Measurements from ENCODE around the gene PBX1. TPM values are rescaled to one million over a fixed set of nuclear protein-coding genes. Genes with fewer than 3 reads are reported as not detected.

PBX1 gene
- total and polyA plus RNA-seq, 2 donors (not counting 3 experiments of a cell fraction or from before 2014, with no cell fraction given): 10.7 to 24.1 TPM

DNA sequence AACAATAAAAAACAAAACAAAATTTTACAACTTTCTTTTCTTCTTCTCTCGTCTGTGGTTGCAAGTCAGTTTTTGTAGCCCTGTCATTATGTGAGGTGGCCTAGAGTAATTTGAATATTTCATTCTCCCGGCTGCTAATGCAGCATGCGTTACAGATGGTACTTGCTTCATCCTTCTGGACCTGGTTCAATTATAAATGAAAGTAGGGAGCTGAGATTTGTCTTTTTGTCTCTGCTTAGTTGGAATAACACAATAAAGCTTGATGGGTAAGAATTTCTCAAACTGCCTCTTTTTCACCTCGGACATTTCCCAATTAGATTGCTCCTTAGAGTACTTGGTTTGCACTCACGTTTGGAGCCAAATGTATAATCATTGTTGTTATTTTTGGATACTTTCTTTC, 201.6 kb downstream of the PBX1 start:
- ChIA-PET CTCF (no interaction called here), POLR2A (no interaction called here)
- intact Hi-C loops (cut with micrococcal nuclease) (no loop called here), dilution Hi-C loops (cut with MboI; ENCODE audit: extremely low pct_ligation_motif_present, low sequenced_read_pairs) (no loop called here)
- Histone ChIP-seq H2AFZ (ENCODE audit: low read depth, low read length) (no peak overlapping the region), H3K36me3 (ENCODE audit: control insufficient read depth in 2 of 2, extremely low read depth in 1 of 2, insufficient read depth in 2 of 2, low read length in 2 of 2) (no peaks in the 10 kb centered on the region), H3K4me1 (ENCODE audit: control insufficient read depth, extremely low read depth, insufficient read depth, low read length) (no peaks in the 10 kb centered on the region), H3K4me2 (ENCODE audit: insufficient read depth, low read length) (no peak overlapping the region), H3K27ac (ENCODE audit: insufficient read depth, low read depth, low read length) (no peak overlapping the region), H3K9ac (replicated peaks; ENCODE audit: extremely low read depth, insufficient read depth, low read length) (no peak overlapping the region), H3K4me3 (replicated peaks in 1 of 3; ENCODE audit: insufficient read depth in 1 of 3, low read depth in 1 of 3, low read length in 3 of 3) (no peak overlapping the region), H3K9me3 (replicated peaks; ENCODE audit: control insufficient read depth, insufficient read depth, low read length) (no peaks in the 10 kb centered on the region), H3K27me3 (ENCODE audit: control insufficient read depth in 2 of 2, insufficient read depth in 2 of 2, low read length in 2 of 2) (no peaks in the 10 kb centered on the region), H3K9me1 (replicated peaks; ENCODE audit: control insufficient read depth, extremely low read depth, insufficient read depth, low read length) (no peaks in the 10 kb centered on the region), H4K20me1 (replicated peaks; ENCODE audit: control insufficient read depth, extremely low read depth, insufficient read depth, low read length) (no peaks in the 10 kb centered on the region), H3K79me2 (ENCODE audit: control insufficient read depth, insufficient read depth, low read length) (no peaks in the 10 kb centered on the region)
- DNase-seq (ENCODE audit: low read depth, low spot score): no peak
- BruUV-seq (replicated peaks): no TSS peak
- TF ChIP-seq, protein P1, sequence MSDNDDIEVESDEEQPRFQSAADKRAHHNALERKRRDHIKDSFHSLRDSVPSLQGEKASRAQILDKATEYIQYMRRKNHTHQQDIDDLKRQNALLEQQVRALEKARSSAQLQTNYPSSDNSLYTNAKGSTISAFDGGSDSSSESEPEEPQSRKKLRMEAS (IDR thresholded peaks at IDR 0.05; ENCODE audit: insufficient read depth, insufficient read length): no peak
- TF ChIP-seq POLR2A (IDR thresholded peaks at IDR 0.05; ENCODE audit: low read depth, low read length) (no peak), POLR2AphosphoS5 (IDR thresholded peaks at IDR 0.05; ENCODE audit: insufficient read depth, low read depth, low read length) (no peak)
- TF ChIP-seq, protein P2, sequence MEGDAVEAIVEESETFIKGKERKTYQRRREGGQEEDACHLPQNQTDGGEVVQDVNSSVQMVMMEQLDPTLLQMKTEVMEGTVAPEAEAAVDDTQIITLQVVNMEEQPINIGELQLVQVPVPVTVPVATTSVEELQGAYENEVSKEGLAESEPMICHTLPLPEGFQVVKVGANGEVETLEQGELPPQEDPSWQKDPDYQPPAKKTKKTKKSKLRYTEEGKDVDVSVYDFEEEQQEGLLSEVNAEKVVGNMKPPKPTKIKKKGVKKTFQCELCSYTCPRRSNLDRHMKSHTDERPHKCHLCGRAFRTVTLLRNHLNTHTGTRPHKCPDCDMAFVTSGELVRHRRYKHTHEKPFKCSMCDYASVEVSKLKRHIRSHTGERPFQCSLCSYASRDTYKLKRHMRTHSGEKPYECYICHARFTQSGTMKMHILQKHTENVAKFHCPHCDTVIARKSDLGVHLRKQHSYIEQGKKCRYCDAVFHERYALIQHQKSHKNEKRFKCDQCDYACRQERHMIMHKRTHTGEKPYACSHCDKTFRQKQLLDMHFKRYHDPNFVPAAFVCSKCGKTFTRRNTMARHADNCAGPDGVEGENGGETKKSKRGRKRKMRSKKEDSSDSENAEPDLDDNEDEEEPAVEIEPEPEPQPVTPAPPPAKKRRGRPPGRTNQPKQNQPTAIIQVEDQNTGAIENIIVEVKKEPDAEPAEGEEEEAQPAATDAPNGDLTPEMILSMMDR (IDR thresholded peaks at IDR 0.05; ENCODE audit: extremely low read depth in 1 of 2, insufficient read depth in 1 of 2, low read depth in 1 of 2, low read length in 2 of 2): no peak
- FAIRE-seq: no peak

DNA sequence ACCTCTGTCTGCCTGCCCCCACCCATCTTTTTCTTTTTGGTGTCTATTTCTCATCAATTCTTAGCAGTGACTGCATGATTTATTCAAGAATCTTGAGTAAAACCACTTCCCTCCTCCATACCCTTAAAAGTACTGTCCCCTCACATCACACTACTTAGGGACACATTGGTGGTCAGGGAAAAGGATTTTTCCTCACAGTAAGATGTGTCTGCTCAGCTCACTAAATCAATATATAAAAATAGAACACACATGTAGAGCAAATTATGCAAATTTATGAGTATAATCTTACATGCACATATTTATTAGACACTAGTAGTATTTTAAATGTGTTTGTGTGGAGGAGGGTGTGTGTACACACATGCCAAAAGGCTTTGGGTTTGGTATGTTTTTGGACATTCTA, 202.0 kb downstream of the PBX1 start:
- no peaks in the 10 kb centered on the region for H3K36me3 ChIP-seq (ENCODE audit: control insufficient read depth in 2 of 2, extremely low read depth in 1 of 2, insufficient read depth in 2 of 2, low read length in 2 of 2)
- no peaks in the 10 kb centered on the region for H3K27me3 ChIP-seq (ENCODE audit: control insufficient read depth in 2 of 2, insufficient read depth in 2 of 2, low read length in 2 of 2)
- DNase-seq (ENCODE audit: low read depth, low spot score): no peak
- no peak for FAIRE-seq
- intact Hi-C loops (cut with micrococcal nuclease): no loop called here
- ChIA-PET POLR2A (no interaction called here), CTCF (no interaction called here)
- no peaks in the 10 kb centered on the region for H3K9me3 ChIP-seq (replicated peaks; ENCODE audit: control insufficient read depth, insufficient read depth, low read length)
- no peak overlapping the region for H3K27ac ChIP-seq (ENCODE audit: insufficient read depth, low read depth, low read length)
- no peak overlapping the region for H3K4me2 ChIP-seq (ENCODE audit: insufficient read depth, low read length)
- H3K9me1 ChIP-seq (replicated peaks; ENCODE audit: control insufficient read depth, extremely low read depth, insufficient read depth, low read length): no peaks in the 10 kb centered on the region
- H3K4me3 ChIP-seq (replicated peaks in 1 of 3; ENCODE audit: insufficient read depth in 1 of 3, low read depth in 1 of 3, low read length in 3 of 3): no peak overlapping the region
- H4K20me1 ChIP-seq (replicated peaks; ENCODE audit: control insufficient read depth, extremely low read depth, insufficient read depth, low read length): no peaks in the 10 kb centered on the region
- no TSS peak for BruUV-seq (replicated peaks)
- no peak overlapping the region for H3K9ac ChIP-seq (replicated peaks; ENCODE audit: extremely low read depth, insufficient read depth, low read length)
- no peaks in the 10 kb centered on the region for H3K79me2 ChIP-seq (ENCODE audit: control insufficient read depth, insufficient read depth, low read length)
- no peak for TF ChIP-seq POLR2AphosphoS5 (IDR thresholded peaks at IDR 0.05; ENCODE audit: insufficient read depth, low read depth, low read length)
- TF ChIP-seq EZH2 (IDR thresholded peaks at IDR 0.05; ENCODE audit: borderline replicate concordance, low read depth, low read length, severe bottlenecking): no peak
- TF ChIP-seq POLR2A (IDR thresholded peaks at IDR 0.05; ENCODE audit: low read depth, low read length): no peak
- no peak for TF ChIP-seq GATA2 (IDR thresholded peaks at IDR 0.05; ENCODE audit: insufficient read depth, insufficient read length, low read depth, low read length)
- no peak for TF ChIP-seq JUN (IDR thresholded peaks at IDR 0.05; ENCODE audit: borderline replicate concordance, insufficient read depth, insufficient read length, low read depth)
- TF ChIP-seq MYC (IDR thresholded peaks at IDR 0.05; ENCODE audit: low read depth, low read length): no peak
- TF ChIP-seq, protein P2 (IDR thresholded peaks at IDR 0.05; ENCODE audit: extremely low read depth in 1 of 2, insufficient read depth in 1 of 2, low read depth in 1 of 2, low read length in 2 of 2): no peak
- TF ChIP-seq FOS (IDR thresholded peaks at IDR 0.05; ENCODE audit: borderline replicate concordance, insufficient read depth, low read length): no peak
- TF ChIP-seq, protein P1 (IDR thresholded peaks at IDR 0.05; ENCODE audit: insufficient read depth, insufficient read length): no peak
- H3K4me1 ChIP-seq (ENCODE audit: control insufficient read depth, extremely low read depth, insufficient read depth, low read length): no peaks in the 10 kb centered on the region
- no peak overlapping the region for H2AFZ ChIP-seq (ENCODE audit: low read depth, low read length)
- dilution Hi-C loops (cut with MboI; ENCODE audit: extremely low pct_ligation_motif_present, low sequenced_read_pairs): no loop called here
